ENCODE measurements around the gene GLUL.

The GLUL gene

DNA sequence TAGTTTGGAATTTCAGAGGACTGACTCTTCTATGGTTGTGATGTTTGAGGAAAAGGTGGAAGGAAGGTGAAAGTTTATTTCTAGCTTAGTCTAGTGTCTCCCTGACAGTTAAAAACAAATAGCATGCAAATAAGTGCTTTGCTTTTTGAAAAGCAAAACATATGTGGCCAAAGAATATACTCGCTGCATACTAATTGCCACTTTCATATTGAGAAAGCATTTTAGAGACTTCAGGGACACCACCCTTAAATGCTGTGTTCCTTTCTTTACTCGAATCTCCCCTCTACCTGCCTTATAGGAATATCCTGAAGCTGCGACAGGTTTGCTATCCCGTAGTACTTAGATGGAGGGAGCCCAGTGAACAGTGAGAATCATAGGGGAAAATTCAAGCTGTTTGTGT is 23.2 kb downstream of the GLUL start:
- TF ChIP-seq, protein P1, sequence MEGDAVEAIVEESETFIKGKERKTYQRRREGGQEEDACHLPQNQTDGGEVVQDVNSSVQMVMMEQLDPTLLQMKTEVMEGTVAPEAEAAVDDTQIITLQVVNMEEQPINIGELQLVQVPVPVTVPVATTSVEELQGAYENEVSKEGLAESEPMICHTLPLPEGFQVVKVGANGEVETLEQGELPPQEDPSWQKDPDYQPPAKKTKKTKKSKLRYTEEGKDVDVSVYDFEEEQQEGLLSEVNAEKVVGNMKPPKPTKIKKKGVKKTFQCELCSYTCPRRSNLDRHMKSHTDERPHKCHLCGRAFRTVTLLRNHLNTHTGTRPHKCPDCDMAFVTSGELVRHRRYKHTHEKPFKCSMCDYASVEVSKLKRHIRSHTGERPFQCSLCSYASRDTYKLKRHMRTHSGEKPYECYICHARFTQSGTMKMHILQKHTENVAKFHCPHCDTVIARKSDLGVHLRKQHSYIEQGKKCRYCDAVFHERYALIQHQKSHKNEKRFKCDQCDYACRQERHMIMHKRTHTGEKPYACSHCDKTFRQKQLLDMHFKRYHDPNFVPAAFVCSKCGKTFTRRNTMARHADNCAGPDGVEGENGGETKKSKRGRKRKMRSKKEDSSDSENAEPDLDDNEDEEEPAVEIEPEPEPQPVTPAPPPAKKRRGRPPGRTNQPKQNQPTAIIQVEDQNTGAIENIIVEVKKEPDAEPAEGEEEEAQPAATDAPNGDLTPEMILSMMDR (IDR thresholded peaks at IDR 0.05; ENCODE audit: borderline replicate concordance, insufficient read depth, low read depth, low read length), result no peak
- H3K4me3 ChIP-seq (ENCODE audit: low read depth, low read length), result no peak overlapping the region

DNA sequence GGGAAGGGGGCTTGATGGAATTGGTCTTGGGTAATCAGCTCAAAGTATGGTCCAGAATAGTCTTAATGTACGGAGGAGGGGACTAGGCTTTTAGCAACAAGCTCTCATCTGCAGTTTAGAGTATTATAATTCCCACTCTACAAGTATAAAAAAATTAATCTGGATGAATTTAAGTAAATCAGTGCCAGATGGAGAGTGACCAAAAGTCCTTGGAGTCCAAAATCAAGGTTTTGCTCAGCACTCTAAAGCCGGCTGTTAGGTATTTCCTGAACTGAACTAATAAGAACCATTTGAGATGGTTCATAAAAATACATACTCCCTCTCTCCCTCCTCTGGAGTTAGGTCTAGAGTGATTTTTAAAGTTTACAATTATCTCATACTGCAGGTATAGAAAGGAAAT is 23.7 kb downstream of the GLUL start:
- TF ChIP-seq, protein P1 (IDR thresholded peaks at IDR 0.05; ENCODE audit: borderline replicate concordance, insufficient read depth, low read depth, low read length), result no peak

DNA sequence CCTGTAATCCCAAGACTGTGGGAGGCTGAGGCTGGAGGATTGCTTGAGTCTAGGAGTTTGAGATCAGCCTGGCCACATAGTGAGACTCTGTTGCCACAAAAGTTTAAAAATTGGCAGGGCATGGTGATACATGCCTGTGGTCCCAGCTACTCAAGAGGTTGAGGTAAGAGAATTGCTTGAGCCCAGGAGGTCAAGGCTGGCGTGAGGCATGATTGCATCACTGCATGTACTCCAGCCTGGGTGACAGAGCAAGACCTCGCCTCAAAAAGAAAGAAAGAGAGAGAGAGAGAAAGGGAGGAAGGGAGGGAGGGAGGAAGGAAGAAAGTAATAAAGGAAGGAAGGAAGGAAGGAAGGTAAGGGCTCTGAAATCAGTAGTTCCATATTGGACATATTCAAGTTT is 25.0 kb downstream of the GLUL start:
- TF ChIP-seq, protein P1 (IDR thresholded peaks at IDR 0.05; ENCODE audit: borderline replicate concordance, insufficient read depth, low read depth, low read length), result no peak
- H3K4me3 ChIP-seq (ENCODE audit: low read depth, low read length), result no peak overlapping the region

More for the DNA sequence above, 23.7 kb downstream of the GLUL start:
- no peak overlapping the region for H3K4me3 ChIP-seq (ENCODE audit: low read depth, low read length)

DNA sequence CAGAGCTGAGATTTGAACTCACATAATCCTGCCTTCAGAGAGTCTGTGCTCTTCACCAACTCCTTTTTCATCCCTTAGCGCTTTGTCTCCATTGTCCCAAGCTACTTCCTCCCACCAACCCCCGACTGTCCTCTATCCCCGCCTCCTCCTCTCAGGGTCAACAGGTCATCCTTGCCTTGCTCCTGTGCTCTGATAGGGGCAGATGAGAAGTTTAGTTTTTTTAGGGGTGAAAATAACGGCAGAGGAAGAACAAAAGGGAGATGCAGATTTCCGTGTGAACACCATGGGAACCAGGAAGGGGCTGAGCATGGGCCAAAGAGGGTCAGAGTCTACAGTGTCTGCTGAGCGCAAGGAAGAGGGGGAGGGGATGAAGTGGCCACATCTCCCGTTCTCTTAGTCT is 31.9 kb downstream of the GLUL start:
- no peak overlapping the region for H3K4me3 ChIP-seq (ENCODE audit: low read depth, low read length)
- TF ChIP-seq, protein P1 (IDR thresholded peaks at IDR 0.05; ENCODE audit: borderline replicate concordance, insufficient read depth, low read depth, low read length), result no peak

DNA sequence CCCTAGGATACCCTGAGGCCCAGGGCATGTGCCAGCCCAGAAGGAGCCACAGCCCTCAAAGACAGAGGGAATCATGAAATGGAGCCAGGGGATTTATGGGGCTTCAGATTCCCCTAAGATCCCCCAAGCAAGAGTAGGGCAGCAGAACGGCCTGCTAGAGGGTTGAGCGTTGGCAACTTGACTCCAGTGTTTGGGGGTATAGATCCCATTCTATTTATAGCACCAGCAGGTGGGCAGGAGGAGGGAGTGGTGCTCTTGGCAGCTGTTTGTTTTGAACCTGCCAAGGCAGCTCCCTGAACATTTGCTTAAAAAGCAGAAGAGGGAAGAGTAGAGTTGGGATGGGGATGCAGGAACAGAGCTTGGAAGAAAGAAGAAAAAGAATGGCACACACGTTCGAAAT is 33.7 kb downstream of the GLUL start:
- no peak overlapping the region for H3K4me3 ChIP-seq (ENCODE audit: low read depth, low read length)
- TF ChIP-seq, protein P1 (IDR thresholded peaks at IDR 0.05; ENCODE audit: borderline replicate concordance, insufficient read depth, low read depth, low read length), result no peak

DNA sequence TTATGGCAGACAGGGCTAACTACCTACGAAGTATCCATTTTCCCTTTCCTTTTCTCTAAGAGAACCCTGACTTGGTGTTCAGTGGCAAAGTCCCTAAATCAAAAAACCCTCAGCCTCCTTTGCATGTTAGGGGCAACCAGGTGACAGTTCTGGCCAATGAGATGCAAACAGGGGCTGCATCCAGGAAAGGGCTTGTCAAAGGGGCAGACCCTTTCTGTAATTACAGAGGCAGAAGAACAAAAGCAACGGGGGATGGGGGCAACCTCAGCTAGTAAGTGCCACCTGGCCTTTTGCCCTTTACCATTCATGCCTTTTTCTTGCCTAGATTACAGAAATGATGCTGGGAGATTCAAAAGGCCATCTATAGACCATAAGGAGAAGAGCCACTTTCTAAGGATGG is 34.4 kb downstream of the GLUL start:
- TF ChIP-seq, protein P1 (IDR thresholded peaks at IDR 0.05; ENCODE audit: borderline replicate concordance, insufficient read depth, low read depth, low read length), result no peak
- H3K4me3 ChIP-seq (ENCODE audit: low read depth, low read length), result no peak overlapping the region

DNA sequence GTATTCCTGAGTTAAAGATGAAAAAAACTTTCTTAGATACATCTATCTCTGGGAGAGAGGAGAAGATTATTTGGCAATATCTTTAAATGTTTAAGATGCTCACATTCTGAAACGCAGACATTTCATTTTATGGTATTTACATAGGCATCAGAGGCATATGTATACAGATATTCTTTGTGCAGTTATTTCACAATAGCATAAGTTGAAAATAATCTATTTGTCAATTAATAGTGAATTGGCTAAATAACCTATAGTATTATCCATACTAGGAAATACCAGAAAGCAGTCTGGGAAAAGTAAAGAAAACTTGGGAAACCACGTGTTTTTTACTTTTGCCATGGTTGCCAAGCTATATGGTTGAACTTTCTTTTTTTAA is 35.9 kb downstream of the GLUL start:
- TF ChIP-seq, protein P1 (IDR thresholded peaks at IDR 0.05; ENCODE audit: borderline replicate concordance, insufficient read depth, low read depth, low read length), result no peak
- H3K4me3 ChIP-seq (ENCODE audit: low read depth, low read length), result no peak overlapping the region

All from GM12875 (cell line).